ENCODE data around the gene CYP2W1. TPM values are rescaled to one million over a fixed set of nuclear protein-coding genes. Genes with fewer than 3 reads are reported as not detected.
A peak's percentile ranks its signal among the peaks of the same experiment; 100 is the strongest.

The CYP2W1 gene
- total RNA-seq, 2 experiments from 2014 or later, result not detected

- no peak overlapping the region for H3K27ac ChIP-seq (ENCODE audit: low read depth in 1 of 2, low read length in 2 of 2)
- POLR2A ChIA-PET, result interaction anchor here (0.7 kb wide), 1 partner anchor 9 kb away, joined by 3 read pairs; no protein-coding TSS in a partner anchor
- no peaks in the 10 kb centered on the region for H3K27me3 ChIP-seq (ENCODE audit: control insufficient read depth in 1 of 2, insufficient read depth in 2 of 2, low read length in 2 of 2)
- CTCF ChIA-PET, result interaction anchor here (1.1 to 5.4 kb wide), 4 partner anchors 9 to 93 kb away, joined by 4 to 57 read pairs (median 9); no protein-coding TSS in a partner anchor
- Mint-ChIP-seq H3K27me3 (no peaks in the 10 kb centered on the region), H3K4me1 (ENCODE audit: low read depth) (peaks cover 23% of the 10 kb centered on the region), H3K27ac (no peak overlapping the region), H3K9me3 (no peaks in the 10 kb centered on the region), H3K36me3 (ENCODE audit: low read depth) (peaks cover 59% of the 10 kb centered on the region), H3K4me3 (peak overlapping the region; percentile 48)
- no peak overlapping the region for H3K4me3 ChIP-seq (ENCODE audit: low read length)
- peaks cover 56% of the 10 kb centered on the region for H3K36me3 ChIP-seq (ENCODE audit: insufficient read depth, low read length)
- intact Hi-C loops (cut with DNase I, micrococcal nuclease), result loop anchor here in 1 of 2 experiments (5.0 kb wide), 1 partner anchor 60 kb away; no protein-coding TSS in a partner anchor
- no peak for TF ChIP-seq CTCF (IDR thresholded peaks at IDR 0.05)
- DNase-seq (no peak), ATAC-seq (ENCODE audit: poor library complexity) (no peak)
- H3K4me1 ChIP-seq (ENCODE audit: insufficient read depth, low read length), result peaks cover 28% of the 10 kb centered on the region
- H3K9me3 ChIP-seq (ENCODE audit: control insufficient read depth in 1 of 2, insufficient read depth in 1 of 2, low read length in 2 of 2), result peaks cover 0 to 5% of the 10 kb centered on the region in 2 experiments
Observed at GRCh38 chr7:972110-972509, 10.9 kb upstream of the CYP2W1 start.

GRCh38 chr7:972676-973309 is 10.2 kb upstream of the CYP2W1 start:
- intact Hi-C loops (cut with DNase I, micrococcal nuclease), result loop anchor here in 1 of 2 experiments (5.0 kb wide), 1 partner anchor 60 kb away; no protein-coding TSS in a partner anchor
- POLR2A ChIA-PET, result interaction anchor here (0.7 to 3.5 kb wide), 3 partner anchors 10 to 50 kb away, joined by 3 to 79 read pairs (median 3); no protein-coding TSS in a partner anchor
- peaks cover 0 to 1% of the 10 kb centered on the region in 2 experiments for H3K9me3 ChIP-seq (ENCODE audit: control insufficient read depth in 1 of 2, insufficient read depth in 1 of 2, low read length in 2 of 2)
- Mint-ChIP-seq H3K27ac (no peak overlapping the region), H3K27me3 (no peaks in the 10 kb centered on the region), H3K4me1 (ENCODE audit: low read depth) (peaks cover 19% of the 10 kb centered on the region), H3K4me3 (peak overlapping the region; percentile 62), H3K36me3 (ENCODE audit: low read depth) (peaks cover 52% of the 10 kb centered on the region), H3K9me3 (no peaks in the 10 kb centered on the region)
- H3K36me3 ChIP-seq (ENCODE audit: insufficient read depth, low read length), result peaks cover 49% of the 10 kb centered on the region
- CTCF ChIA-PET, result interaction anchor here (1.1 to 5.4 kb wide), 5 partner anchors 10 to 93 kb away, joined by 4 to 57 read pairs (median 9); partner anchors contain the start of gene GPR146
- no peak for ATAC-seq (ENCODE audit: poor library complexity)
- no peak for DNase-seq
- H3K4me3 ChIP-seq (ENCODE audit: low read length), result no peak overlapping the region
- H3K4me1 ChIP-seq (ENCODE audit: insufficient read depth, low read length), result peaks cover 28% of the 10 kb centered on the region
- no peak for TF ChIP-seq CTCF (IDR thresholded peaks at IDR 0.05)
- no peaks in the 10 kb centered on the region for H3K27me3 ChIP-seq (ENCODE audit: control insufficient read depth in 1 of 2, insufficient read depth in 2 of 2, low read length in 2 of 2)
- no peak overlapping the region for H3K27ac ChIP-seq (ENCODE audit: low read depth in 1 of 2, low read length in 2 of 2)

GRCh38 chr7:973312-973711 is 9.7 kb upstream of the CYP2W1 start:
- H3K4me1 Mint-ChIP-seq (ENCODE audit: low read depth), result peaks cover 17% of the 10 kb centered on the region
- DNase-seq, result no peak
- CTCF ChIA-PET, result interaction anchor here (1.1 to 5.4 kb wide), 5 partner anchors 11 to 92 kb away, joined by 4 to 57 read pairs (median 9); partner anchors contain the start of gene GPR146

More at GRCh38 chr7:973312-973711, 9.7 kb upstream of the CYP2W1 start:
- H3K36me3 ChIP-seq (ENCODE audit: insufficient read depth, low read length), result peaks cover 44% of the 10 kb centered on the region
- H3K36me3 Mint-ChIP-seq (ENCODE audit: low read depth), result peaks cover 47% of the 10 kb centered on the region
- no peaks in the 10 kb centered on the region for H3K9me3 Mint-ChIP-seq
- TF ChIP-seq CTCF (IDR thresholded peaks at IDR 0.05), result no peak
- peak overlapping the region; percentile 62 for H3K4me3 Mint-ChIP-seq
- H3K27me3 Mint-ChIP-seq, result no peaks in the 10 kb centered on the region
- no peak overlapping the region for H3K27ac Mint-ChIP-seq
- H3K9me3 ChIP-seq (ENCODE audit: control insufficient read depth in 1 of 2, insufficient read depth in 1 of 2, low read length in 2 of 2), result no peaks in the 10 kb centered on the region
- H3K4me1 ChIP-seq (ENCODE audit: insufficient read depth, low read length), result peaks cover 28% of the 10 kb centered on the region
- POLR2A ChIA-PET, result interaction anchor here (0.9 to 3.5 kb wide), 2 partner anchors 14 to 51 kb away, joined by 3 to 79 read pairs; no protein-coding TSS in a partner anchor
- intact Hi-C loops (cut with DNase I, micrococcal nuclease), result loop anchor here in 1 of 2 experiments (5.0 kb wide), 1 partner anchor 61 kb away; no protein-coding TSS in a partner anchor
- H3K27ac ChIP-seq (ENCODE audit: low read depth in 1 of 2, low read length in 2 of 2), result no peak overlapping the region
- ATAC-seq (ENCODE audit: poor library complexity), result no peak
- no peaks in the 10 kb centered on the region for H3K27me3 ChIP-seq (ENCODE audit: control insufficient read depth in 1 of 2, insufficient read depth in 2 of 2, low read length in 2 of 2)
- no peak overlapping the region for H3K4me3 ChIP-seq (ENCODE audit: low read length)

Measured in CD4-positive, alpha-beta T cell (primary cell).